ENCODE measurements around the gene CTNND1.

DNA sequence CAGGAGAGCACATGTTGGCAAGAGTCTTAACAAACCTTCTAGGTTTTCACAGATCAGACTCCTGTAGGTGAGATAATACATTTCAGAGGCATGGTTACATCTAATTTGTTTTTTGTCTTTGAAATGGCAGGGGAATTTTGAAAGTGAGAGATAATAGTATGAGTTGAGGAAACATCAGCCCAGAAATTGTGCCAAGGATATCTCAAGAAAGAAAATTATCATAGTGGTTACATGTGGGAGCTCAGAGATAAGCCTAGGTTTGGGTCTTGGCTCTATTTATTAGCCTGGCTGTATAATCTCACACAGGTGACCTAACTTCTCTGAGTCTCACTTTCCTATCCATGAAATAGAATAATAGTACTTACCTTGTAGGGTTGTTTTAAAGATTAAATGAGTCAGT lies 10.4 kb upstream of the CTNND1 start:
- TF ChIP-seq CTCF (IDR thresholded peaks at IDR 0.05) (no peak), ZFX (IDR thresholded peaks at IDR 0.05; ENCODE audit: borderline replicate concordance) (no peak)
